ENCODE measurements around the gene HOXC10.

DNA sequence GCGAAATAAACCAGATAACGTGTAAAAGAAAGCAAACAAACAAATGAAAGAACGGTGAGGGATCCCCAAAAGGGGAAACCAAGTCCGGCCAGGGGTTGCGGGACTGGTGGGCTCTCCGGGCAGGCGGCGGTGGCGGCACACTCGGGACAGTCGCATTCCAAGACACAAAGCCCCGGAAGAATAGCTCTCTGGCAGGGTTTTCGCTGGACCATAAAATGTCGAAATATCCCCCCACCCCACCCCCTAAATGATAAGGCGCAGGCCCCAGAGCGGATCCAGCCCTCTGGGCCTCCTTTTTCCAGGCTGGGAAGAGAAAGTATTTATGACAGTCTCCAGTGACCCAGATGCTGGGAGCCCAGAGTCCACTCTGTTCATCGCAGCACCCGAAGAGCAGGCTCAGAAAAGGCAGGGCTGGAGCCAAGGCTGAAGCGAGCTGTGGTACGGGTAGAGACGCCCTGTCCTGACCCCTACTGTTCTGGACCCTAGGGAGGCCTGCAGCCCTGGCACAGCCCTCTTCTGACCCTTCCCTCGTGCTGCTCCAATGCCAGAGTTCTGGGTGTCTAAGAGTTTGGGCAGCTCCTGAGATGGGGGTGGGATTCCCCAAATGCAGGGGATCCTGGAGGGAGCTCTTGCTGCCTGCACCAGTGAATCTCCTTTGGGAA is 21.7 kb downstream of the HOXC10 start:
- TF ChIP-seq, protein P1, sequence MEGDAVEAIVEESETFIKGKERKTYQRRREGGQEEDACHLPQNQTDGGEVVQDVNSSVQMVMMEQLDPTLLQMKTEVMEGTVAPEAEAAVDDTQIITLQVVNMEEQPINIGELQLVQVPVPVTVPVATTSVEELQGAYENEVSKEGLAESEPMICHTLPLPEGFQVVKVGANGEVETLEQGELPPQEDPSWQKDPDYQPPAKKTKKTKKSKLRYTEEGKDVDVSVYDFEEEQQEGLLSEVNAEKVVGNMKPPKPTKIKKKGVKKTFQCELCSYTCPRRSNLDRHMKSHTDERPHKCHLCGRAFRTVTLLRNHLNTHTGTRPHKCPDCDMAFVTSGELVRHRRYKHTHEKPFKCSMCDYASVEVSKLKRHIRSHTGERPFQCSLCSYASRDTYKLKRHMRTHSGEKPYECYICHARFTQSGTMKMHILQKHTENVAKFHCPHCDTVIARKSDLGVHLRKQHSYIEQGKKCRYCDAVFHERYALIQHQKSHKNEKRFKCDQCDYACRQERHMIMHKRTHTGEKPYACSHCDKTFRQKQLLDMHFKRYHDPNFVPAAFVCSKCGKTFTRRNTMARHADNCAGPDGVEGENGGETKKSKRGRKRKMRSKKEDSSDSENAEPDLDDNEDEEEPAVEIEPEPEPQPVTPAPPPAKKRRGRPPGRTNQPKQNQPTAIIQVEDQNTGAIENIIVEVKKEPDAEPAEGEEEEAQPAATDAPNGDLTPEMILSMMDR (IDR thresholded peaks at IDR 0.05) = no peak
- no peak for TF ChIP-seq POLR2A (IDR thresholded peaks at IDR 0.05)
- no peak for TF ChIP-seq POLR2AphosphoS5 (IDR thresholded peaks at IDR 0.05)

Measured in transverse colon (tissue), 4 donors.